ENCODE data around the gene RFX1. TPM values are rescaled to one million over a fixed set of nuclear protein-coding genes. Genes with fewer than 3 reads are reported as not detected.
"Not testable (repeated sequence)": the region's sequence is repeated elsewhere in the genome, so short reads cannot be mapped to it uniquely, and the experiment has no call there.

The RFX1 gene
- total RNA-seq, 2 experiments from 2014 or later = 14.6 to 16.3 TPM

DNA sequence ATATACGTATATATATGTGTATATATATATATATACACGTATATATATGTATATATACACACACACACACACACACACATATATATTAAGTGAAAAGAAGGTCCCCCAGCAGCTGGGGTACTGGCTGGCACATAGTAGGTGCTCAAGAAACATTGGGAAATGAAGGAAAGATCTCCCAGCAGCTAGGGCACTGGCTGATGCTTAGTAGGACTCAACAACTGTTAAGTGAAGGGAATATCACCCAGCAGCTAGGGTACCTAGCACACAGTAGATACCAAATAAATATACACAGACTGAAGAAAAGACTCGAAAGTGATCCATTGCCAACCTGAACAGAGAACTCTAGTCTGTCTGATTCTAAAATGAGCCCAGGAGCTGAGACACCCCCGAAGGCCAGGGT, 80.1 kb downstream of the RFX1 start:
- Histone ChIP-seq H3K4me3 (ENCODE audit: low read length) (no peak overlapping the region), H3K36me3 (ENCODE audit: insufficient read depth, low read length) (peaks cover 42% of the 10 kb centered on the region), H3K27me3 (ENCODE audit: control insufficient read depth in 1 of 2, insufficient read depth in 2 of 2, low read length in 2 of 2) (no peaks in the 10 kb centered on the region), H3K9me3 (ENCODE audit: control insufficient read depth in 1 of 2, insufficient read depth in 1 of 2, low read length in 2 of 2) (no peaks in the 10 kb centered on the region), H3K27ac (ENCODE audit: low read depth in 1 of 2, low read length in 2 of 2) (no peak overlapping the region), H3K4me1 (ENCODE audit: insufficient read depth, low read length) (peaks cover 11% of the 10 kb centered on the region)
- Mint-ChIP-seq H3K4me3 (no peak overlapping the region), H3K4me1 (ENCODE audit: low read depth) (no peaks in the 10 kb centered on the region), H3K27ac (no peak overlapping the region), H3K9me3 (no peaks in the 10 kb centered on the region), H3K36me3 (ENCODE audit: low read depth) (peaks cover 55% of the 10 kb centered on the region), H3K27me3 (no peaks in the 10 kb centered on the region)
- intact Hi-C loops (cut with DNase I, micrococcal nuclease) = no loop called here
- ChIA-PET POLR2A (interaction anchor here (0.6 kb wide), 1 partner anchor 210 kb away, joined by 3 read pairs; the partner anchor contains the start of gene ASF1B), CTCF (no interaction called here)
- DNase-seq (no peak), ATAC-seq (ENCODE audit: poor library complexity) (no peak)
- TF ChIP-seq, protein P1, sequence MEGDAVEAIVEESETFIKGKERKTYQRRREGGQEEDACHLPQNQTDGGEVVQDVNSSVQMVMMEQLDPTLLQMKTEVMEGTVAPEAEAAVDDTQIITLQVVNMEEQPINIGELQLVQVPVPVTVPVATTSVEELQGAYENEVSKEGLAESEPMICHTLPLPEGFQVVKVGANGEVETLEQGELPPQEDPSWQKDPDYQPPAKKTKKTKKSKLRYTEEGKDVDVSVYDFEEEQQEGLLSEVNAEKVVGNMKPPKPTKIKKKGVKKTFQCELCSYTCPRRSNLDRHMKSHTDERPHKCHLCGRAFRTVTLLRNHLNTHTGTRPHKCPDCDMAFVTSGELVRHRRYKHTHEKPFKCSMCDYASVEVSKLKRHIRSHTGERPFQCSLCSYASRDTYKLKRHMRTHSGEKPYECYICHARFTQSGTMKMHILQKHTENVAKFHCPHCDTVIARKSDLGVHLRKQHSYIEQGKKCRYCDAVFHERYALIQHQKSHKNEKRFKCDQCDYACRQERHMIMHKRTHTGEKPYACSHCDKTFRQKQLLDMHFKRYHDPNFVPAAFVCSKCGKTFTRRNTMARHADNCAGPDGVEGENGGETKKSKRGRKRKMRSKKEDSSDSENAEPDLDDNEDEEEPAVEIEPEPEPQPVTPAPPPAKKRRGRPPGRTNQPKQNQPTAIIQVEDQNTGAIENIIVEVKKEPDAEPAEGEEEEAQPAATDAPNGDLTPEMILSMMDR (IDR thresholded peaks at IDR 0.05) = no peak

DNA sequence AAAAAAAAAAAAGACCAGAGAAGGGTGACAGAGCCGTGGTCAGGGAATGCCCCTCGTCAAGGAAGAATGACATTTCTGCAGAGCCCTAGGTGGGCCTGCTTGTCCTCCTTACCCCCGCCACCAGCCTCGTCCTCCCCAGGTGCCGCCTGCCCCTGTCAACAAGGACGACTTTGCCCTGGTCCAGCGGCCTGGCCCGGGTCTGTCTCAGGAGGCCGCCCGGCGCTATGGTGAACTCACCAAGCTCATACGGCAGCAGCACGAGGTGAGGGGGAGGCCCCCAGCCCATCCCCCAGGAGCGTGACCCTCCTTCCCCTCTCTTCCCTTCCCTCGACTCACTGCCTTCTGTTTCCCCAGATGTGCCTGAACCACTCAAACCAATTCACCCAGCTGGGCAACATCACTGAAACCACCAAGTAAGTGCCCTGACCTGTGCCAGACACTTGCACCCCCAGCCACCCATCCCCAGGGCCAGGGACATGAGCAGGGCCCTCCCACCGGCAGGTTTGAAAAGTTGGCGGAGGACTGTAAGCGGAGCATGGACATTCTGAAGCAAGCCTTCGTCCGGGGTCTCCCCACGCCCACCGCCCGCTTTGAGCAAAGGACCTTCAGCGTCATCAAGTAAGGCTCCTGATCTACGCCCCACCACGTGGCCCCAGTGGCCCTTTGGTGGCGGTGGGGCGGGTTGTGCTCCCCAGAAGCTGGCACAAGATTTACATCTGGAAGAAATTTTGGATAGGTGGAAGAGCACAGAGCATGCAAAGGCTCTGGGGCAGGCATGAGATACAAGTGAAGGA, 82.7 kb downstream of the RFX1 start:
- DNase-seq (no peak), ATAC-seq (ENCODE audit: poor library complexity) (no peak)
- H3K4me3 Mint-ChIP-seq = no peak overlapping the region
- H3K4me1 Mint-ChIP-seq (ENCODE audit: low read depth) = no peaks in the 10 kb centered on the region
- H3K9me3 Mint-ChIP-seq = no peaks in the 10 kb centered on the region
- CTCF ChIA-PET = no interaction called here
- intact Hi-C loops (cut with DNase I, micrococcal nuclease) = loop anchor here in 1 of 2 experiments (5.0 kb wide), 1 partner anchor 964 kb away; the partner anchor contains the start of gene OR7A17
- POLR2A ChIA-PET = no interaction called here
- Histone ChIP-seq H3K4me1 (ENCODE audit: insufficient read depth, low read length) (peaks cover 11% of the 10 kb centered on the region), H3K9me3 (ENCODE audit: control insufficient read depth in 1 of 2, insufficient read depth in 1 of 2, low read length in 2 of 2) (peaks cover 0 to 6% of the 10 kb centered on the region in 2 experiments), H3K4me3 (ENCODE audit: low read length) (no peak overlapping the region), H3K27me3 (ENCODE audit: control insufficient read depth in 1 of 2, insufficient read depth in 2 of 2, low read length in 2 of 2) (no peaks in the 10 kb centered on the region), H3K27ac (ENCODE audit: low read depth in 1 of 2, low read length in 2 of 2) (no peak overlapping the region), H3K36me3 (ENCODE audit: insufficient read depth, low read length) (peaks cover 63% of the 10 kb centered on the region)
- no peaks in the 10 kb centered on the region for H3K27me3 Mint-ChIP-seq
- TF ChIP-seq, protein P1 (IDR thresholded peaks at IDR 0.05) = no peak
- no peak overlapping the region for H3K27ac Mint-ChIP-seq
- H3K36me3 Mint-ChIP-seq (ENCODE audit: low read depth) = peaks cover 69% of the 10 kb centered on the region

DNA sequence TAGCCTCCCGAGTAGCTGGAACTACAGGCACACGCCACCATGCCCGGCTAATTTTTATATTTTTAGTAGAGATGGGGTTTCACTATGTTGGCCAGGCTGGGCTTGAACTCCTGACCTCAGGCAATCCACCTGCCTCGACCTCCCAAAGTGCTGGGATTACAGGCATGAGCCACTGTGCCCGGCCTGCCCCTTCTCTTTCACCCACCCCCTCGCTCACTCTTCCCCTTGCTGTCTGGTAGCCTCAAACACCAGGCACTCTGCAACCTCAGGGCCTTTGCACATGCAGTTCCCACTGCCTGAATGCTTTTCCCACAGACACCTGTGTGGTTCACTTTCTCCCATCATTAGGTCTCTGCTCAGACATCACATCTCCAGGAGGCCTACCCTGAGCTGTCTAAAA, 84.0 kb downstream of the RFX1 start:
- H3K27ac Mint-ChIP-seq; H3K4me1 Mint-ChIP-seq (ENCODE audit: low read depth); H3K27me3 Mint-ChIP-seq; H3K27me3 ChIP-seq (ENCODE audit: control insufficient read depth in 1 of 2, insufficient read depth in 2 of 2, low read length in 2 of 2); DNase-seq; H3K9me3 Mint-ChIP-seq; H3K4me3 ChIP-seq (ENCODE audit: low read length); CTCF ChIA-PET; H3K27ac ChIP-seq (ENCODE audit: low read depth in 1 of 2, low read length in 2 of 2); H3K9me3 ChIP-seq (ENCODE audit: control insufficient read depth in 1 of 2, insufficient read depth in 1 of 2, low read length in 2 of 2); H3K4me3 Mint-ChIP-seq; POLR2A ChIA-PET; ATAC-seq (ENCODE audit: poor library complexity): not testable (repeated sequence)
- Histone ChIP-seq H3K4me1 (ENCODE audit: insufficient read depth, low read length) (peaks cover 11% of the 10 kb centered on the region), H3K36me3 (ENCODE audit: insufficient read depth, low read length) (peaks cover 61% of the 10 kb centered on the region)
- intact Hi-C loops (cut with DNase I, micrococcal nuclease) = loop anchor here in 1 of 2 experiments (5.0 kb wide), 1 partner anchor 965 kb away; the partner anchor contains the start of gene OR7A17
- peaks cover 72% of the 10 kb centered on the region for H3K36me3 Mint-ChIP-seq (ENCODE audit: low read depth)

Data from CD4-positive, alpha-beta T cell (primary cell).